A673 (cell line): Measurements from ENCODE around the gene TBXAS1. TPM values are rescaled to one million over a fixed set of nuclear protein-coding genes. Genes with fewer than 3 reads are reported as not detected.

Experiments used
- BruUV-seq: library from RNA; stranded (reverse); fragments of 400-500 nt; replicated peaks from 2 replicates; lab custom pipeline; 2021; lab: Mats Ljungman, UMichigan
- CTCF ChIA-PET: fragments of 300-600 bp; sonication (Branson Sonifier 250); formaldehyde crosslinking; loops from one replicate; lab custom pipeline; 2022; ENCODE audit warnings: antibody characterized with exemption; lab: Charles Lee
- POLR2A ChIA-PET: fragments of 300-600 bp; sonication (Branson Sonifier 250); formaldehyde crosslinking; loops from one replicate; lab custom pipeline; 2022; ENCODE audit warnings: antibody characterized with exemption; ENCODE audit not compliant: low non-redundant PET; lab: Charles Lee
- DNase-seq: peaks from one replicate; pipeline ENCODE4 v3.0.0-alpha.2; 2015; ENCODE audit warnings: low spot score
- H3K27ac ChIP-seq: fragments of 200-600 bp; sonication (generic); 2 replicates; pipeline ENCODE4 v1.5.1; 2016; ENCODE audit warnings: mixed run types, low read depth, mild to moderate bottlenecking, mixed read lengths, antibody characterized with exemption, low read length; ENCODE audit not compliant: poor library complexity, severe bottlenecking
- H3K27me3 ChIP-seq: fragments of 200-600 bp; sonication (generic); replicated peaks from 2 replicates; pipeline ENCODE4 v1.6.1; 2017; ENCODE audit warnings: mixed run types, low read depth, mild to moderate bottlenecking, mixed read lengths, antibody characterized with exemption, low read length; ENCODE audit not compliant: insufficient read depth, poor library complexity
- H3K36me3 ChIP-seq: fragments of 200-600 bp; sonication (generic); 2 replicates; pipeline ENCODE4 v1.6.1; 2016; ENCODE audit warnings: mixed run types, mild to moderate bottlenecking, mixed read lengths, antibody characterized with exemption, low read length; ENCODE audit not compliant: insufficient read depth, poor library complexity, severe bottlenecking
- H3K4me1 ChIP-seq: fragments of 200-600 bp; sonication (generic); 2 replicates; pipeline ENCODE4 v1.6.1; 2017; ENCODE audit warnings: mixed run types, mild to moderate bottlenecking, mixed read lengths, antibody characterized with exemption, low read length; ENCODE audit not compliant: insufficient read depth, poor library complexity, severe bottlenecking
- H3K4me3 ChIP-seq: fragments of 200-600 bp; sonication (generic); 2 replicates; pipeline ENCODE4 v1.5.1; 2016; ENCODE audit warnings: low read depth, mixed run types, mild to moderate bottlenecking, mixed read lengths, low read length; ENCODE audit not compliant: poor library complexity, severe bottlenecking
- H3K9me3 ChIP-seq: fragments of 200-600 bp; sonication (generic); 2 replicates; pipeline ENCODE4 v1.6.1; 2016; ENCODE audit warnings: mixed run types, low read depth, mild to moderate bottlenecking, mixed read lengths, antibody characterized with exemption, low read length; ENCODE audit not compliant: poor library complexity, severe bottlenecking
- CTCF ChIP-seq: fragments of 300-800, 200-600 bp; sonication (generic); conservative IDR thresholded peaks from 2 replicates; pipeline ENCODE4 v1.5.1; 2017; ENCODE audit warnings: low read depth, mild to moderate bottlenecking, antibody characterized with exemption, low read length, moderate library complexity, mixed read lengths
- EZH2 ChIP-seq: fragments of 200-600 bp; sonication (generic); IDR thresholded peaks from 2 replicates; pipeline ENCODE4 v1.6.1; 2017; ENCODE audit warnings: borderline replicate concordance, low read depth, mild to moderate bottlenecking, mixed read lengths, antibody characterized with exemption, low read length; ENCODE audit not compliant: poor library complexity, severe bottlenecking
- intact Hi-C: fragments of 100-400 bp; cut with micrococcal nuclease; formaldehyde crosslinking; loops from one replicate; pipeline ENCODE4 v1.10.0; 2022; ENCODE audit not compliant: unreplicated experiment
- total RNA-seq: library from RNA; stranded (reverse); gene quantifications from 2 replicates; pipeline ENCODE4 v1.2.3, GENCODE V29; 2021

TBXAS1 gene
- total RNA-seq, 1 experiment from 2014 or later, result 2.5 TPM

GRCh38 chr7:140067052-140067451 lies 238.0 kb downstream of the TBXAS1 start:
- Histone ChIP-seq H3K4me1 (no peaks in the 10 kb centered on the region), H3K4me3 (no peak overlapping the region), H3K36me3 (no peaks in the 10 kb centered on the region), H3K27ac (no peak overlapping the region), H3K9me3 (peaks cover 21% of the 10 kb centered on the region), H3K27me3 (no peaks in the 10 kb centered on the region)
- CTCF ChIA-PET, result no interaction called here
- DNase-seq, result no peak
- TF ChIP-seq CTCF (no peak), EZH2 (no peak)
- BruUV-seq, result no TSS peak
- POLR2A ChIA-PET, result no interaction called here
- intact Hi-C loops, result no loop called here

- peaks cover 21% of the 10 kb centered on the region for H3K9me3 ChIP-seq
- CTCF ChIA-PET, result no interaction called here
- BruUV-seq, result no TSS peak
- no peak overlapping the region for H3K4me3 ChIP-seq
- DNase-seq, result no peak
- no peaks in the 10 kb centered on the region for H3K36me3 ChIP-seq
- TF ChIP-seq CTCF (no peak), EZH2 (no peak)
- POLR2A ChIA-PET, result no interaction called here
- H3K27ac ChIP-seq, result no peak overlapping the region
- intact Hi-C loops, result no loop called here
- H3K4me1 ChIP-seq, result no peaks in the 10 kb centered on the region
- H3K27me3 ChIP-seq, result no peaks in the 10 kb centered on the region
Measured at GRCh38 chr7:140068033-140068432, 239.0 kb downstream of the TBXAS1 start.

- no peak for DNase-seq
- BruUV-seq, result no TSS peak
- intact Hi-C loops, result no loop called here
Measured at GRCh38 chr7:140069298-140069949, 240.4 kb downstream of the TBXAS1 start.

More at GRCh38 chr7:140069298-140069949, 240.4 kb downstream of the TBXAS1 start:
- TF ChIP-seq CTCF (no peak), EZH2 (no peak)
- ChIA-PET CTCF (no interaction called here), POLR2A (no interaction called here)
- Histone ChIP-seq H3K9me3 (peaks cover 21% of the 10 kb centered on the region), H3K27me3 (no peaks in the 10 kb centered on the region), H3K4me3 (no peak overlapping the region), H3K27ac (no peak overlapping the region), H3K4me1 (no peaks in the 10 kb centered on the region), H3K36me3 (no peaks in the 10 kb centered on the region)

Other genes with a start within 250 kb of the TBXAS1 start
- gene HIPK2, start 51.3 kb upstream of the TBXAS1 start, total RNA-seq, result 30.7 and 32.4 TPM in 2 replicates
- 17.8 and 19.3 TPM in 2 replicates for gene PARP12, start 233.7 kb downstream of the TBXAS1 start, total RNA-seq